Lower leg skin (tissue), 4 donors: ENCODE data around the gene CLEC4M. TPM values are rescaled to one million over a fixed set of nuclear protein-coding genes. Genes with fewer than 3 reads are reported as not detected.

ENCODE experiments used
- DNase-seq, 2 donors: peaks; one replicate each; pipeline ENCODE4 v3.0.0-alpha.2; 2019; ENCODE audit warnings: low spot score in 2 of 2
- H3K4me3 ChIP-seq: fragments of 200-600 bp; sonication (generic); 2 replicates; pipeline ENCODE4 v1.5.1; 2017; ENCODE audit warnings: mild to moderate bottlenecking, low read depth; ENCODE audit not compliant: poor library complexity, severe bottlenecking
- CTCF ChIP-seq, 3 donors: fragments of 450-650 bp; IDR thresholded peaks; one replicate each; pipeline ENCODE4 v1.5.1; 2016; ENCODE audit warnings: antibody characterized with exemption in 3 of 3, mild to moderate bottlenecking in 3 of 3, moderate library complexity in 2 of 3
- POLR2A ChIP-seq, 2 donors: fragments of 450-650 bp; IDR thresholded peaks; one replicate each; pipeline ENCODE4 v1.6.1; 2016 to 2017; ENCODE audit warnings: antibody characterized with exemption in 2 of 2, mild to moderate bottlenecking in 1 of 2, moderate library complexity in 1 of 2
- WGBS, 2 donors: methylation state at CpG; one replicate each; pipeline ENCODE4 v1.1.5; 2018; 5-methylcytosine and 5-hydroxymethylcytosine counted together
- intact Hi-C: fragments of 100-400 bp; cut with DNase I; formaldehyde crosslinking; loops from one replicate; pipeline ENCODE4 v1.15.0; 2023; ENCODE audit warnings: low total_unique reads
- total RNA-seq, 4 donors: library from RNA; depleted of rRNA; stranded (reverse); fragments of >200 nt; gene quantifications; one replicate each; pipeline ENCODE4 v1.1.0, GENCODE V29; 2016

Gene CLEC4M
- total RNA-seq, 4 donors from 2014 or later, result not detected

- WGBS, 2 donors, result 60 to 73% methylated on average over 1 to 20 of the region's 39 CpGs
- intact Hi-C loops, result no loop called here
- H3K4me3 ChIP-seq, result no peak overlapping the region
- no peak for DNase-seq
- TF ChIP-seq CTCF (IDR thresholded peaks at IDR 0.05), result no peak
- TF ChIP-seq POLR2A (IDR thresholded peaks at IDR 0.05), result no peak
These were observed 31.8 kb upstream of the CLEC4M start for GRCh38 chr19:7731218-7731595.

DNA sequence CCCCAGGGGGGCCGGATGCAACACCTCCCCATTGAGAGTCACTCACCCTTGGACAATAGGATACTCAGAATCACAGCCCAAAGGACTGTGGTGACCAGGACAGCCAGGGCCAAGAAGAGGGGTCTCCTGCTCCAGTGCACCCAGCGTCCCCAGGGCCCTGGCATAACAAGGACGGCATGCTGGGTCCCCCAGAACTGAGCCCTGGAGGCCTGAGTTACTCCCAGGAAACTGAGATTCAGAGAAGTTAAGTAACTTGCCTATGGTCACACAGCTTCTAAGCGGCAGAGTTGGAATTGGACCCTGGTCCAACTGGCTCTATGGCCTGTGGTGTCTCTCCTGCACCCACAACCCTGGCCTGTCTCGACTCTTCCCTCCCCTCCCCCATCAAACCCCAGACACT lies 31.4 kb upstream of the CLEC4M start:
- no peak overlapping the region for H3K4me3 ChIP-seq
- 71 to 78% methylated on average over 4 to 5 of the region's 5 CpGs for WGBS, 2 donors
- no peak for DNase-seq
- TF ChIP-seq POLR2A (IDR thresholded peaks at IDR 0.05) (no peak), CTCF (IDR thresholded peaks at IDR 0.05) (no peak)
- intact Hi-C loops, result no loop called here

GRCh38 chr19:7732045-7732444 lies 31.0 kb upstream of the CLEC4M start, which contains the start of gene CLEC4G:
CLEC4G (minus strand) TSS chr19:7732110; CDS start chr19:7732102, 8 bp downstream.
- no peak within 1 kb of the TSS for H3K4me3 ChIP-seq
- intact Hi-C loops, result no loop called here
- no peak for DNase-seq
- WGBS, 2 donors, result 55 to 57% methylated on average over 9 of the region's 9 CpGs
- TF ChIP-seq POLR2A (IDR thresholded peaks at IDR 0.05) (no peak), CTCF (IDR thresholded peaks at IDR 0.05) (no peak)

GRCh38 chr19:7733376-7733775 lies 29.7 kb upstream of the CLEC4M start:
- no peak for TF ChIP-seq POLR2A (IDR thresholded peaks at IDR 0.05)
- no peak for TF ChIP-seq CTCF (IDR thresholded peaks at IDR 0.05)
- no peak for DNase-seq
- intact Hi-C loops, result no loop called here
- H3K4me3 ChIP-seq, result no peak overlapping the region
- 68 to 71% methylated on average over 6 of the region's 6 CpGs for whole genome bisulfite sequencing, 2 donors

DNA sequence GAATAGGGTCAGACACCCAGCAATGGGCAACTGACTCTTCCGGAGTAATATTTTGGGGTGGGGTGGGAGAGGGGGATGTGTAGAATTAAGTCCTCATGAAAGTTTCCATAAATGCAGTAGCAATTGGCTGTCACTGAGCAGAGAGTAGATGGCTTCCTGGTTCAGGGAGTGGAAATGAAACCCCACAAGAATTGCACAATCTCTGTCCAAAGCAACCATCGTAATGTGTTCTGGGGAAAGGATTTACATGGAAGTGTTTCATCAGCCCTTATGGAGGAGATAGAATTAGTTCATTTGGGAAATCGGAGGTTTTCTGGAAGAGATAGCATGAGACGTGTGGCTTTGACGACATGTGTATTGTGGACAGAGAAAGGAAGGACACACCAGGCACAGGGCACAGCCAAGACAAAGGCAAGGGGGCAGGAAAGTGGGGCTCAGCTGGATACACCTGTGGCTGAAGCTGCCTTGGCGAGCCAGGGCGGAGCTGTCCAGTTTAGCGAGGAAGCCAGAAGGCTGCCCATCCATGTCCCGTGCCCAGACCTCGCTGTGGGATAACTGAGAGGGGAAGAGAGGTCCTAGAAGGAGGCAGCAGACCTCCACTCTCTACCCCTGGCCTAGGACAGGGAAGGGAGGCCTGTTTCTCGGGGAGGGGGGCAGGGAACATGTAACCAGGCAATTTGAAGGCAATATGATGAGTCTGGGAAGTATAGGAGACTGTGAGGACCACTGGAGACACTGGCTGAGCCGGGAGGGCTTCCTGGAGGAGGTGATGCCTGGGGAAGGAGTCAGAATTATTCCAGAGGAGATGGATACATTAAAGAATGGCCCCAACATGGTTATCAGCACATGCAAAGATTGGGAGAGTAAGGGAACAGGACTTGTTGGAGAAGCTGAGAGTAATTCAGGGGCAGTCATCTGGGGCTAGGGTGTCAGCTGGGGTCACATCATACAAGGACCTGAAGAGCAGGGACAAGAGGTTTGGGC lies 28.5 kb upstream of the CLEC4M start:
- DNase-seq, result no peak
- intact Hi-C loops, result no loop called here
- 51 to 57% methylated on average over 12 of the region's 12 CpGs for WGBS, 2 donors
- TF ChIP-seq CTCF (IDR thresholded peaks at IDR 0.05) (no peak), POLR2A (IDR thresholded peaks at IDR 0.05) (no peak)
- no peak overlapping the region for H3K4me3 ChIP-seq
